ENCODE results near the gene EVI5L. TPM values are rescaled to one million over a fixed set of nuclear protein-coding genes. Genes with fewer than 3 reads are reported as not detected.
"Not testable (repeated sequence)": the region's sequence is repeated elsewhere in the genome, so short reads cannot be mapped to it uniquely, and the experiment has no call there.

The EVI5L gene
- total RNA-seq, 2 donors from 2014 or later, result 4.6 to 7.8 TPM

DNA sequence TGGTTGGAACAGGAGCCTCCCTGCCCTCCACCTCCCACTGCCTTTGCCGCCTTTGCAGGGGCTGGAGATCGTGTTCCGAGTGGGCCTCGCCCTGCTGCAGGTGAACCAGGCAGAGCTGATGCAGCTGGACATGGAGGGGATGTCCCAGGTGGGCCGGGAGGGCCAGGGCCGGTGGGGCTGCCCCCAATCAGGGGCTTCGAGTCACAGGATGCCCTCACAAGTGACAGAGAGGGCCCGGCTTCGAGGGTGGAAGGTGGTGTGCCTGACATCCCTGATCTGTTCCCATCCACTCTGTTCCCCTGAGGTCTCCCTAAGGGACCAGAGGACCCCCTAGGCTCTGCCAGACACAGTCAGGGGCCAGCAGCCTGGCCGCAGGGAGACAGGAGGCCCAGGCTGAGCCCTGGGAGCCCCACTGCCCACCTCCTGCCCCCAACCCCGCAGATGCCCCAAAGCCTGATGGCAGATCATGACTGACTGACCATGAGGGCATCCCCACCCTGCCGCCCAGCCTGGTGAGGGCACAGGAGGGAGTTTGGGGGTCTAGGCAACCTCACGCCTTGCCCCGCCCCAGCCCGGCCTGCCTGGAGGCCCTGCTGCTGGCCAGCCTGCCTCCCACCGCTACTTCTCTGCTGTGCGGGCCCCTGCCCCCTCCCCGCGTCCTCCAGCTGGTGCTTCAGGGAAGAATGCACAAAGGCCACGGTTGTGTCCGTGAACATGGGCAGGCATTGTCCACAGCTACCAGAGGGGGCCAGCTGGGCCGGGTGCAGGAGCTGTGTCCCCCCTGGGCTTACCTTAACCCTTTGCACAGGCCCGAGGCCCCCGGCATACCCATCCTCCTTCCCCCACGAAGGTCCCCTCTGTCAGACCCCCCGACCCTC is 21.8 kb downstream of the EVI5L start:
- H3K36me3 Mint-ChIP-seq, result no peaks in the 10 kb centered on the region
- DNase-seq (ENCODE audit: low spot score in 2 of 2), result no peak
- ATAC-seq, result no peak
- no peaks in the 10 kb centered on the region for H3K9me3 Mint-ChIP-seq
- no peak overlapping the region for H3K27ac Mint-ChIP-seq

- no peaks in the 10 kb centered on the region for H3K36me3 Mint-ChIP-seq
- H3K27ac Mint-ChIP-seq, result peak overlapping the region in 1 of 2 donors; percentile 50
- ATAC-seq, result peak; percentile 88 to 92
- H3K9me3 Mint-ChIP-seq, result no peaks in the 10 kb centered on the region
- DNase-seq (ENCODE audit: low spot score in 2 of 2), result peak in 1 of 2 donors; percentile 81
Observed at GRCh38 chr19:7852851-7853769, 23.1 kb downstream of the EVI5L start.

DNA sequence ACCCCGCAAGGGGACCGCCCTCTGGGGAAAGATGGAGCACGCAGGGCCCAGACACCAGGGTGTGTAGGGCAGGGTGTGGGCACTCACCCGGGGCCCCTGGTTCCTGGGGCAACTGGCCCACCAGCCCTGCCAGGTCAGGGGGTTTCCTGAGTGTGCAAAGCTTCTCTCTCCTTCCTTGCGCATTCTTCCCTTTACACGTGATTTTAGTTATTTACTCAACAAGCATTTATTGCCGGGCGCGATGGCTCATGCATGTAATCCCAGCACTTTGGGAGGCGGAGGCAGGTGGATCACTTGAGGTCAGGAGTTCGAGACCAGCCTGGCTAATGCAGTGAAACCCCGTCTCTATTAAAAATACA is 23.7 kb downstream of the EVI5L start:
- Mint-ChIP-seq H3K9me3 (no peaks in the 10 kb centered on the region), H3K36me3 (no peaks in the 10 kb centered on the region), H3K27ac (no peak overlapping the region)
- ATAC-seq (peak in 1 of 2 donors; percentile 14), DNase-seq (ENCODE audit: low spot score in 2 of 2) (no peak)

- H3K27ac Mint-ChIP-seq, result no peak overlapping the region
Observed at GRCh38 chr19:7855426-7856108, 25.5 kb downstream of the EVI5L start.

GRCh38 chr19:7856109-7856591 is 26.1 kb downstream of the EVI5L start:
- Mint-ChIP-seq H3K36me3 (no peaks in the 10 kb centered on the region), H3K27ac (no peak overlapping the region), H3K9me3 (no peaks in the 10 kb centered on the region)
- ATAC-seq (no peak), DNase-seq (ENCODE audit: low spot score in 2 of 2) (no peak)

More at GRCh38 chr19:7855426-7856108, 25.5 kb downstream of the EVI5L start:
- no peak for DNase-seq (ENCODE audit: low spot score in 2 of 2)
- Mint-ChIP-seq H3K9me3 (no peaks in the 10 kb centered on the region), H3K36me3 (no peaks in the 10 kb centered on the region)
- ATAC-seq, result no peak

DNA sequence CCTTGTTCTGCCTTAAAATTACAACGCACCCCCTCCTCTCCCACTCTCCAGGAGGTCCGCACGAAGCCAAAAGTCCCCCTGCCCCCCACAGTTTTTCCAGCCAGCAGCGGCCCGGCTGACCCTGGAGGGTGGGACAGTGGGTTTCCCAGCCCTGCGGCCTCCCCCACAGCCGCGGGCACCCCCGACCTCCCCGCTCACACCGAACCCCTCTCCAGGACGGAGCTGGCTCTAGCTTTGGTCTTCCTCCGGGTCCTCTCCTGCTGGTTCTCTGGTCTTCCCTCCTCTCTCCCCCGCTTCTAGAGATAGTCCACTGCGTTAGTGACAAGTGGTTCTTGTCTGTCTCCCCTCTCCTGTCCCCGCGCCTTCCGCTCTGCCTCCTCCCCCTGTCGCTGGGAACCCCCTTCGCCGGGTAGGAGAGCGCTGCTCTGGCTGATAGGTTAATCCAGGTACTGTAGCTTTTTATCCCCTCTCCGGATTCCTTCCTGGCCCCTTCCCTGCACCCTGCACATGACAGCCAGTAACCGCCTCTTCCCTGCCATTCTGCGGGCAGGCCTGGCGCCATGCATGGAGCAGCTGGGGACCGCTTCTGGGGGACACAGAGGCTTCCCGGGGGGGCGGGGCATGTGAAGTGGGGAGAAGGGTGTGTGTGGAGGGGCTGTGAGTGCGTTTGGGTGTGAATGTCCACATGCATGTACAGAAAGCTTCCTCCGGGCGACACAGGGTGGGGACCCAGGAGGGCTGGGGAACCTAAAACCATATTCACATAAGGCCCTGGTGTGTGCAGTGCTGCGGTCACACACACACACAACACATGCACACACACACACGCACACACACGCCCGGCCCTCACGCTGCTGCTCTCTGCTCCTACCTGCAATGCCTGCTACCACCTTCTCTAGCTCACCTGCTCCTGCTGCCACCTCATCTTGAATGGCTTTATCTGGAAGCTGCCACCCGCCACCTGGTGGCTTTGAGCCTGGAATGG is 27.0 kb downstream of the EVI5L start:
- no peaks in the 10 kb centered on the region for H3K36me3 Mint-ChIP-seq
- no peaks in the 10 kb centered on the region for H3K9me3 Mint-ChIP-seq
- DNase-seq (ENCODE audit: low spot score in 2 of 2) (no peak), ATAC-seq (no peak)
- no peak overlapping the region for H3K27ac Mint-ChIP-seq

DNA sequence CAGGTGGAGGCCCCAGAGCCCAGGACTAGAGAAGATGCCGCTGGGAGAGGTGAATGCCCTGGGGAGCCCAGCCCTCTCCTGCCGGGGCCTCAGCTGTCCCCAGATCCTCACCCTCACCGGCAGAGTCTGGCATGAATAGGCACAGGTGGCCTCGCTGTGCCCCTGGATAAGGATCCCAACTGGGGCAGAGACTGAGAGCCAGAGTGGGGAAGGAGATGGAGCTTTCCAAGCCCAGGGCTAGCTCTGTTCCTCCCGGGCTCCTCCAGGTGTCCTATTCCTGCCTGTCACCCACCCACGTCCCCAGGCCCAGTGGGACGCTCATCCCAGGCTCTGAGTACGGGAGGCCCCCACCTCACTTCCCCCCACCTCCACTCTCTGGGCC is 27.7 kb downstream of the EVI5L start:
- ATAC-seq (no peak), DNase-seq (ENCODE audit: low spot score in 2 of 2) (no peak)
- H3K27ac Mint-ChIP-seq, result no peak overlapping the region
- no peaks in the 10 kb centered on the region for H3K9me3 Mint-ChIP-seq
- no peaks in the 10 kb centered on the region for H3K36me3 Mint-ChIP-seq

DNA sequence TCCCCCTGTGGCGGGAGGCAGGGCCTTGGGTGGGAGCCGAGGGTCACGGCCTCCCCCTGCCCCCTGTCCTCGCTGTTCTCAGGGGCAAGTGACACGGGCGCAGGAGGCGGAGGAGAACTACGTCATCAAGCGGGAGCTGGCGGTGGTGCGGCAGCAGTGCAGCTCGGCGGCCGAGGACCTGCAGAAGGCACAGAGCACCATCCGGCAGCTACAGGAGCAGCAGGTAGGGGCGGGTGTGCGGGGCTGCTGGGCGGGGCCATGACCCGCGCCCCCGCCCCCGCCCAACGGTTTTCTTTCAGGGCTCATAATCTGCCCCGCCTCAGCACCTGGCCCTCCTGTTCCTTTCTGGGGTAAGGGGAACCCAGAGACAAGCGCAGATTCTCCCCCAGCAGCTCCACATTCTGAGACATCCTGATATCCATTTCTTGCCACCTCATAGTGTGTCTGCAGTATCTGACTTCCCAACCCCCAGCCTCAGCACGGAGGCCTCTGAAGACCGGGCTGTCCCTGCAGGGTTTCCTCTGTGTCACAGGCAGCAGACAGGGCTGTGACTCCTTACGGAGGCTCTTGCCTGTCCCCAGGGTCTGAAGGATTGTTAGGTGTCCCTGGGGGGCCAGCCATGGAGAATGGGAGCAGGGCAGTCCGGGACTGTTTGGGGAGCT is 28.2 kb downstream of the EVI5L start:
- no peak for DNase-seq (ENCODE audit: low spot score in 2 of 2)
- no peak overlapping the region for H3K27ac Mint-ChIP-seq
- no peaks in the 10 kb centered on the region for H3K36me3 Mint-ChIP-seq
- peak in 1 of 2 donors; percentile 26 for ATAC-seq
- H3K9me3 Mint-ChIP-seq, result no peaks in the 10 kb centered on the region

DNA sequence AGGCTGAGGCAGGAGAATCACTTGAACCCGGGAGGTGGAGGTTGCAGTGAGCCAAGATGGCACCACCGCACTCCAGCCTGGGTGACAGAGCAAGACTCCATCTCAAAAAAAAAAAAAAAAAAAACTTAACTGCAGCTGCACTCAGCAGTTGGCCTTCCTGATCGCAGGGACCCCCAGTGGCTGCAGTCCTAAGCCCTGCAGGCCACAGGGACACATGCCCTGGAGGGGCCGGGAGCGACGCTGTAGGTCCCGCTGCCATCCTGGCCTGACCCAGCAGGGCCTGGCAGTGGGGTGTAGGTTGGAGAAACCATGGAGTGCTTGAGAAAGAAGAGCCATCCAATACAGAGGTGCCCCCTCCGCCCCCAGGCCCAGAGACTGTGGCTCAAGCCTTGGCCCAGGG is 29.1 kb downstream of the EVI5L start:
- H3K36me3 Mint-ChIP-seq; H3K9me3 Mint-ChIP-seq; ATAC-seq; DNase-seq (ENCODE audit: low spot score in 2 of 2); H3K27ac Mint-ChIP-seq: not testable (repeated sequence)

DNA sequence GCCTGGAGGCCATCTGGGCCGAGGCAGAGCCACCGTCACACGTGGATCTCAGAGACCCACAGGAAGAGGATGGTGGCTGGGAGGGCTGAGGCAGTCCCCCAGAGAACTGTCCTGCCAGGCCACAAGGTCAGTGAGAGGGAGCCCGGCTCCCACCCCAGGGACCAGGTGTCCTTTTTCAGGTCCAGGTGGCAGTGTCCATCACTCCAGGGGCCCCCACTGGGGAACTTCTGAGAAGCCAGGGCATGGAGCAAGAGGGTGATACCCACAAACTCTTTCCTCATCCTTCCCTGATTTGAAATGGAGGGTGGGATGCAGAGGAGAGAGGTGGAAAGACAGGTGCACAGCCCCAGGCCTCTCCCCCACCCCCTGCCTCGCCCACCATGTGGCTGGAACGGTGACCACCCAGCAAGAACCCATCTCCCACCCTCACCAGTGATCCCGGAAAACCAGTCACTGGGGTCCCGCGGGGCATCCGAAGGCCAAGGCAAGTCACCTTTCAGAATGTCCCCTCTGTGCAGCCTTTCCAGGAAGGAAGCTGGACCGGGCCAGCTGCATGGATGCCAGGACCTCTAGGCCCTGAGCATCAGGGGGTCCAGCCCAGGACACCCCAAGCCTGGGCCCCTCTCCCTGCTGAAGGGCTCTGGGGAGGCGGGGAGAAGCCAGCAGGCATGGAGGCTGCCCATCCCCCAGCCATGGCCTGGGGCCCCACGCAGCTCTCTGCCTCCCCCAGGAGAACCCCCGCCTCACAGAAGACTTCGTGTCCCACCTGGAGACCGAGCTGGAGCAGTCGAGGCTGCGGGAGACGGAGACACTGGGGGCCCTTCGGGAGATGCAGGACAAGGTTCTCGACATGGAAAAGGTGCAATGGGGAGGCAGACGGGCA is 30.1 kb downstream of the EVI5L start:
- no peaks in the 10 kb centered on the region for H3K36me3 Mint-ChIP-seq
- H3K9me3 Mint-ChIP-seq, result no peaks in the 10 kb centered on the region
- no peak overlapping the region for H3K27ac Mint-ChIP-seq

DNA sequence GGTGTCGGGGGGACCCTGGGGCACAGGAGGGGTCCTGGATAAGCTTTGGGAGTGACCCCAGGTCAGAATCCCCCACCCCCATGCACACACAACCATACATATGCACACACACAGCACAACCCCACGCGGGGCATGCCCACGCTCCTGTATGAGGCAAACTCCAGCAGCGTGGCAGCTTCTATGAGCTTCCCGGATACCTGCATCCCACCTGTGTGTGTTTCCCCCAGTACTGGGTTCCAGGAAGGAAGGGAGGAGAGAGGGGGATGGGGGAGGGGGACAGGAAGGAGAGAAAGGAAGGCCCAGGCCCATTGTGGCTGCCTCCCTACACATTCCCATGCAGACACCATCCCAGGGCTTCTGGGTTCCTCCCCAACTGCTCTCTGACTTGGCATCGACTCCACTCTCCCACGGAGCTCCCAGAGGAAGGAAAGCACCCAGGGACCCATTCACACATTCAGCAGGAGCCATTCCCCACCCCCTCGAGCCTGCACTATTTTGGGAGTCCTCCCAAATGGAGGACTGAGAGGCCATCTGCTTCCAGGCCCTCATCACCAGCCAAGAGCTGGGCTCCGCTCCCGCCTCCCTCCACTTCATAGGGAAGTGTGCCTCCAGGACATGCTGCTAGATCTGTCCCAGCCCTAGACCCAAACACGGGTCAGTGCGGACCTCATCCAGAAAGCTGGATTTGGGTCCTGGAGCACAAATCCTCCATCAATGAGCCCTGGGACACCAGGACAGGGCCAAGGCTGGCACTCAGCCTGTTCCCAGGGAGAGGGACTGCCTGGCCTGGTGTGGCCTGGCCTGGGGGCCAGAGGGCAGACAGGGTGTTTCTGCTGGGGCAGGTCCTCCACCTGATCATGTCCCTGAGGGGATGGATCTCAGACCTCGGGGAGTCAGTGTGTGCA is 30.9 kb downstream of the EVI5L start:
- DNase-seq (ENCODE audit: low spot score in 2 of 2) (peak in 1 of 2 donors; percentile 51), ATAC-seq (no peak)
- Mint-ChIP-seq H3K9me3 (no peaks in the 10 kb centered on the region), H3K27ac (no peak overlapping the region), H3K36me3 (no peaks in the 10 kb centered on the region)

More for the DNA sequence above, 30.1 kb downstream of the EVI5L start:
- ATAC-seq, result no peak
- DNase-seq (ENCODE audit: low spot score in 2 of 2), result peak in 1 of 2 donors; percentile 53

DNA sequence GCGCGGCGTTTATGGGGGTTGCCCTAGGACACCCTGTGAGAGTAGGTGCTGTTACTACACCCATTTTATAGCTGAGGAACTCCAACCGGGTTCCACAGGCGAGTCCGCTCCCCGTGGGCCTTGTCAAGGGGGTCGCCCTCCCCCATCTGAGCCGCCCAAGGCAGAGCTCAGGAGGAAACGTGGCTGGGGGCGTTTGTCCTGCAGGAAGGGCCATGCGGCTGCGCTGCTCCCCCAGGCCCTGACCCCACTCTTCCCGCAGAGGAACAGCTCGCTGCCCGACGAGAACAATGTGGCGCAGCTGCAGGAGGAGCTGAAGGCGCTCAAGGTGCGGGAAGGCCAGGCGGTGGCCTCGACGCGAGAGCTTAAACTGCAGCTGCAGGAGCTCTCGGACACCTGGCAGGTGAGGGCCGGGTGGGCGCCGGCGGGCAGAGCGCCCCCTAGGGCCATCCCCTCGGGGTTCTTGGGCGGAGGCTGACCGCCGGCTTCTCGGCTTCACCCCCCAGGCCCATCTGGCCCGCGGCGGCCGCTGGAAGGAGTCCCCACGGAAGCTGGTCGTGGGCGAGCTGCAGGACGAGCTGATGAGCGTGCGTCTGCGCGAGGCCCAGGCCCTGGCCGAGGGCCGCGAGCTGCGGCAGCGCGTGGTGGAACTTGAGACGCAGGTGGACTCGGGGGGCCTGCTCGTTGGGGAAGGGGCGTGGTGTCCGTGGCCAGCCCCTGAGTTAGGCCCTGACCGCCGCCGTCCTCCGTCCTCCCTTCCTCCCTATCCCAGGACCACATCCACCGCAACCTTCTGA is 31.8 kb downstream of the EVI5L start:
- Mint-ChIP-seq H3K9me3 (no peaks in the 10 kb centered on the region), H3K36me3 (no peaks in the 10 kb centered on the region), H3K27ac (no peak overlapping the region)
- ATAC-seq (peak; percentile 7 to 24), DNase-seq (ENCODE audit: low spot score in 2 of 2) (peak in 1 of 2 donors; percentile 54)

DNA sequence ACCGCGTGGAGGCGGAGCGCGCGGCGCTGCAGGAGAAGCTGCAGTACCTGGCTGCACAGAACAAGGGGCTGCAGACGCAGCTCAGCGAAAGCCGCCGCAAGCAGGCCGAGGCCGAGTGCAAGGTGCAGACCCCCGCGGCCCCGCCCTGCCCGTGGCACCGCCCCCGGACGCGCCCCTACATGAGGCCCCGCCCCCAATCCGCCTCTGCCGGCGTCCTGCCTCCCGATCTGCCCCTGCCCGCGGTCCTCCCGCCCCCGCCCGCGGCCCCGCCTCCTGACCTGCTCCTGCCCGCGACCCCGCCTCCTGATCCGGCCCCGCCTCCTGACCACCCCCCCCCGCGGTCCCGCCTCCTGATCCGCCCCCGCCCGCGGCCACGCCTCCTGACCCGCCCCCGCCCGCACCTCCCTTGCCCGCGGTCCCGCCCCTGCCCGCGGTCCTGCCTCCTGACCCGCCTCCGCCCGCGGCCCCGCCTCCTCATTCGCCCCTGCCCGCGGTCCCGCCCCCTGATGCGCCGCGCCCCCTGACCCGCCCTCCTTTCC is 32.5 kb downstream of the EVI5L start:
- Mint-ChIP-seq H3K36me3 (no peaks in the 10 kb centered on the region), H3K27ac (no peak overlapping the region), H3K9me3 (no peaks in the 10 kb centered on the region)
- peak in 1 of 2 donors; percentile 82 for DNase-seq (ENCODE audit: low spot score in 2 of 2)
- ATAC-seq, result peak; percentile 51 to 81
